ENCODE data around the gene VPS45.
"Not testable (repeated sequence)": the region's sequence is repeated elsewhere in the genome, so short reads cannot be mapped to it uniquely, and the experiment has no call there.

VPS45 gene

GRCh38 chr1:150067184-150068108 lies at the start of gene VPS45:
VPS45 (plus strand) TSS chr1:150067776; CDS start chr1:150067858, 82 bp downstream.
- peak; percentile 85 for DNase-seq

GRCh38 chr1:150018165-150018564 lies 49.4 kb upstream of the VPS45 start:
- no peak for DNase-seq

- DNase-seq = no peak
Measured at GRCh38 chr1:150020711-150021110, 46.9 kb upstream of the VPS45 start.

GRCh38 chr1:150021191-150021694 lies 46.3 kb upstream of the VPS45 start:
- DNase-seq = no peak

- DNase-seq = no peak
Measured at GRCh38 chr1:150022357-150022756, 45.2 kb upstream of the VPS45 start.

- no peak for DNase-seq
Measured at GRCh38 chr1:150024156-150024555, 43.4 kb upstream of the VPS45 start.

- DNase-seq = no peak
Measured at GRCh38 chr1:150028322-150028721, 39.3 kb upstream of the VPS45 start.

- DNase-seq = no peak
Measured at GRCh38 chr1:150034336-150034735, 33.2 kb upstream of the VPS45 start.

GRCh38 chr1:150049926-150050325 lies 17.6 kb upstream of the VPS45 start:
- DNase-seq = no peak

- DNase-seq = no peak
Measured at GRCh38 chr1:150051089-150051373, 16.5 kb upstream of the VPS45 start.

GRCh38 chr1:150051905-150052412 lies 15.6 kb upstream of the VPS45 start:
- DNase-seq = not testable (repeated sequence)

GRCh38 chr1:150053926-150054325 lies 13.7 kb upstream of the VPS45 start:
- no peak for DNase-seq

GRCh38 chr1:150055507-150055906 lies 12.1 kb upstream of the VPS45 start:
- not testable (repeated sequence) for DNase-seq

- DNase-seq = no peak
Measured at GRCh38 chr1:150056407-150056806, 11.2 kb upstream of the VPS45 start.

- DNase-seq = no peak
Measured at GRCh38 chr1:150060260-150060659, 7.3 kb upstream of the VPS45 start.

GRCh38 chr1:150061632-150062101 lies 5.9 kb upstream of the VPS45 start:
- DNase-seq = no peak

- no peak for DNase-seq
Measured at GRCh38 chr1:150062113-150062512, 5.5 kb upstream of the VPS45 start.

- DNase-seq = no peak
Measured at GRCh38 chr1:150065184-150065871, 2.2 kb upstream of the VPS45 start.

GRCh38 chr1:150066328-150066727 lies 1.2 kb upstream of the VPS45 start:
- no peak for DNase-seq

- DNase-seq = no peak
Measured at GRCh38 chr1:150066838-150067183, 765 bp upstream of the VPS45 start.

- DNase-seq = no peak
Measured at GRCh38 chr1:150068109-150068435, 496 bp downstream of the VPS45 start.

- no peak for DNase-seq
Measured at GRCh38 chr1:150069923-150070322, 2.3 kb downstream of the VPS45 start.

- no peak for DNase-seq
Measured at GRCh38 chr1:150072959-150073358, 5.4 kb downstream of the VPS45 start.

- no peak for DNase-seq
Measured at GRCh38 chr1:150073516-150073915, 5.9 kb downstream of the VPS45 start.

Data from DMS 273 treated with DMSO at 0.1 percent for 48 hours (cell line).